Ishikawa (cell line): ENCODE results near the gene HIF3A.

Experiments
- CEBPB ChIP-seq: IDR thresholded peaks from 2 replicates; pipeline ENCODE4 v1.6.1; 2012
- CREB1 ChIP-seq: IDR thresholded peaks from 2 replicates; pipeline ENCODE4 v1.6.1; 2012; ENCODE audit warnings: low read depth
- EGR1 ChIP-seq: IDR thresholded peaks from 2 replicates; pipeline ENCODE4 v1.6.1; 2012
- EP300 ChIP-seq: IDR thresholded peaks from 2 replicates; pipeline ENCODE4 v1.6.1; 2012; ENCODE audit warnings: borderline replicate concordance
- NFIC ChIP-seq: IDR thresholded peaks from 2 replicates; pipeline ENCODE4 v1.6.1; 2012
- TAF1 ChIP-seq: IDR thresholded peaks from 2 replicates; pipeline ENCODE4 v1.6.1; 2012; ENCODE audit warnings: low read depth, mild to moderate bottlenecking
- TCF12 ChIP-seq: IDR thresholded peaks from 2 replicates; pipeline ENCODE4 v1.6.1; 2012; ENCODE audit warnings: low read depth
- YY1 ChIP-seq: IDR thresholded peaks from 2 replicates; pipeline ENCODE4 v1.6.1; 2012; ENCODE audit warnings: low read depth
- TF ChIP-seq, protein P1 (sequence below): IDR thresholded peaks from 2 replicates; pipeline ENCODE4 v1.6.1; 2012; ENCODE audit warnings: low read depth, mild to moderate bottlenecking

DNA sequence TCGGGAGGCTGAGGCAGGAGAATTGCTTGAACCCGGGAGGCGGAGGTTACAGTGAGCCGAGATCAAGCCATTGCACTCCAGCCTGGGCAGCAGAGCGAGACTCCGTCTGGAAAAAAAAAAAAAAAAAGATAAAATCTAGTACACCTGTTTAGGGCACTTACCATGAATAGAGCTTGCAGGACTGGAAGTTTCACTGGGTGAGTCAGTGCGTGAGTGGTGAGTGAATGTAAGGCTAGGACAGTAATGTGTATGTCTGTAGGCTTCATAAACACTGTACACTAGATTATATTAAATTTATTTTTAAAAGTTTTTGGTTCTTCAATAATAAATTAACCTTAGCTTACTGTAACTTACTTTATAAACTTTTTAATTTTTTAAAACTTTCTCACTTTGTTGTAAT lies 73.0 kb downstream of the HIF3A start:
- no peak for TF ChIP-seq TAF1
- TF ChIP-seq EP300, result no peak; the same call in 1 of the 2 replicates
- TF ChIP-seq CEBPB, result no peak
- TF ChIP-seq YY1, result no peak
- TF ChIP-seq, protein P1, sequence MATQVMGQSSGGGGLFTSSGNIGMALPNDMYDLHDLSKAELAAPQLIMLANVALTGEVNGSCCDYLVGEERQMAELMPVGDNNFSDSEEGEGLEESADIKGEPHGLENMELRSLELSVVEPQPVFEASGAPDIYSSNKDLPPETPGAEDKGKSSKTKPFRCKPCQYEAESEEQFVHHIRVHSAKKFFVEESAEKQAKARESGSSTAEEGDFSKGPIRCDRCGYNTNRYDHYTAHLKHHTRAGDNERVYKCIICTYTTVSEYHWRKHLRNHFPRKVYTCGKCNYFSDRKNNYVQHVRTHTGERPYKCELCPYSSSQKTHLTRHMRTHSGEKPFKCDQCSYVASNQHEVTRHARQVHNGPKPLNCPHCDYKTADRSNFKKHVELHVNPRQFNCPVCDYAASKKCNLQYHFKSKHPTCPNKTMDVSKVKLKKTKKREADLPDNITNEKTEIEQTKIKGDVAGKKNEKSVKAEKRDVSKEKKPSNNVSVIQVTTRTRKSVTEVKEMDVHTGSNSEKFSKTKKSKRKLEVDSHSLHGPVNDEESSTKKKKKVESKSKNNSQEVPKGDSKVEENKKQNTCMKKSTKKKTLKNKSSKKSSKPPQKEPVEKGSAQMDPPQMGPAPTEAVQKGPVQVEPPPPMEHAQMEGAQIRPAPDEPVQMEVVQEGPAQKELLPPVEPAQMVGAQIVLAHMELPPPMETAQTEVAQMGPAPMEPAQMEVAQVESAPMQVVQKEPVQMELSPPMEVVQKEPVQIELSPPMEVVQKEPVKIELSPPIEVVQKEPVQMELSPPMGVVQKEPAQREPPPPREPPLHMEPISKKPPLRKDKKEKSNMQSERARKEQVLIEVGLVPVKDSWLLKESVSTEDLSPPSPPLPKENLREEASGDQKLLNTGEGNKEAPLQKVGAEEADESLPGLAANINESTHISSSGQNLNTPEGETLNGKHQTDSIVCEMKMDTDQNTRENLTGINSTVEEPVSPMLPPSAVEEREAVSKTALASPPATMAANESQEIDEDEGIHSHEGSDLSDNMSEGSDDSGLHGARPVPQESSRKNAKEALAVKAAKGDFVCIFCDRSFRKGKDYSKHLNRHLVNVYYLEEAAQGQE, result no peak
- TF ChIP-seq NFIC, result no peak
- TF ChIP-seq CREB1, result no peak
- peak; percentile 38; the same call in 1 of the 2 replicates for TF ChIP-seq TCF12
- TF ChIP-seq EGR1, result no peak
